ENCODE results near the gene CELA2B.

GRCh38 chr1:15489052-15489736, 13.3 kb downstream of the CELA2B start:
- no peak for TF ChIP-seq CTCF (IDR thresholded peaks at IDR 0.05; ENCODE audit: control extremely low read depth in 1 of 3, insufficient read depth in 1 of 3, low read depth in 1 of 3, low read length in 3 of 3)
- no peak for TF ChIP-seq HDAC6 (IDR thresholded peaks at IDR 0.05; ENCODE audit: low read depth, low read length)
- TF ChIP-seq RXRA (IDR thresholded peaks at IDR 0.05; ENCODE audit: insufficient read depth, low read depth, low read length): no peak
- no peak for TF ChIP-seq HDAC2 (IDR thresholded peaks at IDR 0.05; ENCODE audit: borderline replicate concordance in 1 of 2, low read depth in 2 of 2, low read length in 2 of 2)
- no peak for TF ChIP-seq EP300 (IDR thresholded peaks at IDR 0.05; ENCODE audit: borderline replicate concordance in 1 of 2, low read depth in 2 of 2, low read length in 2 of 2)

Data from H1 (cell line).